Measurements from ENCODE around the gene KCTD19.

The KCTD19 gene

DNA sequence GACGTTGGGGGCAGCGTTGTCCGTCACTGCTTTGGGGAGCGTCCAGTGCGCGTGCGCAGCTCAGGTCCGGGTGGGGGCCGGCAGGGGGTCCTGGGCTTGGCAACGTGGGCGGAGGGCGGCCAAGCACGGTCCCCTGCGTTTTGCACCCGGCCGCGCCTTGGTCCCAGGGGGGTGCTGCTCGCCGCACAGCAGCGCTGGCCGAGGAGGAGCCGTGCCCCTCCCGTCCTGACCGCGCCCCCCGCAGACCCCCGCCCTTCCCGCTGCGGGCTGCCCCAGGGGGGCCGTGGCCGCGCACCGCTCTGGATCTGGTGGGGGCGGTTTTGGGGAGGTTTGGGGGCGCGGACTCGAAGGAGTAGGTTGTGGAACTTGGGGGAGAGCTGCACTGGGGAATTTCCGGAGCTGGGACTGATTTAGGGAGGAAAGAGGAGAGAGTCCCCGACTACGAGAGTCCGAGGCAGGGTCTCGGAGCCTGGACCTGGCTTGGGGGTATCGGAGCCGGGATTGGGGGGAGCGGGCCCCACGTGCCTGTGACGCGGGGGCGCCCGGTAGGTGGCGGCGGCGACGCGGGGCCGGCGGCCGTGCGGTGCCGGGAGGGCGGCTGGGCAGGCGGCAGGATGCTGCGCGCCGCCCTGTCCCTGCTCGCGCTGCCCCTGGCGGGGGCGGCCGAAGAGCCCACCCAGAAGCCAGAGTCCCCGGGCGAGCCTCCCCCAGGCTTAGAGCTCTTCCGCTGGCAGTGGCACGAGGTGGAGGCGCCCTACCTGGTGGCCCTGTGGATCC, 78.0 kb downstream of the KCTD19 start, which contains the start of gene SLC9A5:
TSS of gene SLC9A5 (plus strand) at position 579 of the 777 bp plus-strand sequence. CDS start at position 615, 36 bp downstream.
- H3K36me3 ChIP-seq (ENCODE audit: insufficient read depth, low read length): no peaks in the 10 kb centered on the region
- H3K4me3 ChIP-seq (ENCODE audit: low read depth, low read length): peak within 1 kb of the TSS; percentile 83
- peaks cover 34% of the 10 kb centered on the region for H3K4me1 ChIP-seq (ENCODE audit: control insufficient read depth, insufficient read depth, low read length, unreplicated experiment)
- H3K27ac ChIP-seq (ENCODE audit: low read depth, low read length): peak within 1 kb of the TSS; percentile 24
- no peaks in the 10 kb centered on the region for H3K27me3 ChIP-seq (ENCODE audit: insufficient read depth, low read length)
- H3K79me2 ChIP-seq (ENCODE audit: control insufficient read depth, insufficient read depth, low read length, unreplicated experiment): peaks cover 21% of the 10 kb centered on the region
- peak within 1 kb of the TSS; percentile 83 for H2AFZ ChIP-seq (ENCODE audit: low read length, unreplicated experiment)

DNA sequence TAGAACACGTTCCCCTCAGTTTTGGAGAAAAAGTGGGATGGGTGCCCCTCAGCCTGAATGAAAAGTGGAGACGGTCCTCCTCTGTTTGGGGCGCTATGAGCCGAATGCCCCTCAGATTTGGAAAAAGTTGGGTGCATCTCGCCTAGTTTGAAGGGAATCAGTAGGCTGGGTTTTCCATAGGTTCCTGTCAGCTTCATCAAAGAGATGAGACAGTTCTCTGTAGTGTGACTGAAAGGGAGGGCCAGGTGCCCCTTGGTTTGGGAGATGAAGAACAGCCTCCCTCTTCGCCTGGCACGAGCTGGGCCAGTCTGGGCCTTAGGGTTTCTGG, 78.5 kb downstream of the KCTD19 start:
- H3K79me2 ChIP-seq (ENCODE audit: control insufficient read depth, insufficient read depth, low read length, unreplicated experiment): peaks cover 25% of the 10 kb centered on the region
- no peaks in the 10 kb centered on the region for H3K27me3 ChIP-seq (ENCODE audit: insufficient read depth, low read length)
- H3K4me3 ChIP-seq (ENCODE audit: low read depth, low read length): peak overlapping the region; percentile 83
- peak overlapping the region; percentile 83 for H2AFZ ChIP-seq (ENCODE audit: low read length, unreplicated experiment)
- H3K27ac ChIP-seq (ENCODE audit: low read depth, low read length): peak overlapping the region; percentile 24; the same call in 1 of the 2 replicates
- H3K4me1 ChIP-seq (ENCODE audit: control insufficient read depth, insufficient read depth, low read length, unreplicated experiment): peaks cover 40% of the 10 kb centered on the region
- H3K36me3 ChIP-seq (ENCODE audit: insufficient read depth, low read length): no peaks in the 10 kb centered on the region

DNA sequence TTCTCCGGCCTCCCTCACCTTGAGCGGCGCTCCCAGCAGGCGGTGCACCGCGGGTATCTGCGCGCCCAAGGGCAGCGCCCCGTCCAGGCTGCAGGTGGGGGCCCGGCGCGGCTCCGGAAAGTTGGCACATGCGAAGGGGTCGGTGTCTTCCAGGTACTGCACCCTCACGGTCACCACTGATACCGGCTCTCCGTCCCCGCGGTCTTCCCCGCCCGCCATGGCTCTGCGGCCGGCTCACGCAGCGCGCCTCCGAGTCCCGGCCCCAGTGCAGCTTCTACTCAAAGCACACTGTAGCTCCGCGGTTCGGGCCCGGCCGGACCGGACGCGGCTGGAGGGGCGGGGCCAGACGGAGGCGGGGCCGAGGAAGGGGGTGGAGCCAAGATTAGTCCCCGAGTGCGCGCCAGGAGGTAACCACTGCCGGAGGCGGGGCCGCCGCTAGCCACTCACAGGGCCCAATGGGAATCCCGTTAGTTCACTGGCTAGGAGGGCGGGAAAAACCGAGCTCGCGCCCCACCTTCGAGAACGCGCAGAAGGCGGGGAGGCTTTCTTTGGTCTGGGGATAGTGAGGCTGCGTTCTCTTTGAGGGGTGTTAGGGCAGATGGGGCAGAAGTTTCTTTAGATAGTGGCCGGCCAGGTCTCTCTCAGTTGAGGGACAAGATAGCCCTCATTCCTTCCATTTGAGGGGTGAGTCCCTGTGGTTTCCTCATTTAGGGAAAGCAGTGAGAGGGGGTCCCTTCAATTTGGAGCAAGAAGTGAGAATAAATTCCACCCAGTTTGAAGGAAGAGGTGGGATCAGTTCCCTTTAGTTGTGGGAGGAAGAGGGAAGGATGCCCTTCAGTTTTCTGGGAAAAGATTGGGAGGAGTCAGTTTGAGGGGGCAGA, 79.1 kb downstream of the KCTD19 start, which contains the start of gene FHOD1:
TSS of gene FHOD1 (minus strand) at position 290 of the 881 bp plus-strand sequence. CDS start at position 219, 71 bp downstream.
- H3K79me2 ChIP-seq (ENCODE audit: control insufficient read depth, insufficient read depth, low read length, unreplicated experiment): peaks cover 29% of the 10 kb centered on the region
- H3K27me3 ChIP-seq (ENCODE audit: insufficient read depth, low read length): no peaks in the 10 kb centered on the region
- no peaks in the 10 kb centered on the region for H3K36me3 ChIP-seq (ENCODE audit: insufficient read depth, low read length)
- peak within 1 kb of the TSS; percentile 90 for H3K4me3 ChIP-seq (ENCODE audit: low read depth, low read length)
- peaks cover 44% of the 10 kb centered on the region for H3K4me1 ChIP-seq (ENCODE audit: control insufficient read depth, insufficient read depth, low read length, unreplicated experiment)
- H2AFZ ChIP-seq (ENCODE audit: low read length, unreplicated experiment): peak within 1 kb of the TSS; percentile 83
- H3K27ac ChIP-seq (ENCODE audit: low read depth, low read length): peak within 1 kb of the TSS; percentile 81

DNA sequence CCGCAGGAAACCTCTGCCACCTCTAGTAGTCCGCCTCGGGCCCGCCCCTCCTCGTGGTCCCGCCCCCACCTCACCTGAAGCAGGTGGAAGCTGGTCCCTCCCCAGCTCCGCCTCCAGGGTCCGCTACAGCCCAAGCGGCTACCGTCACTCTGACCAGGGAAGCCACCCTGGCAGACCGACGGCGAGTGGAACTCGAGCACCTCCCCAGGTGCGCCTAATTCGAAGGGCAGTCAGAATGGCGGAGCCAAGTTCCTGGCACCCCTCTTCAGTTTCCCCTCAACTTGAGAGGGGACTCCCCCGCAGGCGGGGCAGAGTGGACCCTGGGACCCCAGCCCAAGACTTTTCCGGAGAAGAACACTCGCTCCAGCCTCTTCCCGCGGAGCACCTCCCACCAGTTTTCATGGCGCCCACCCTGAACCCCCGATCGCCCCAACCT, 79.8 kb downstream of the KCTD19 start:
- peaks cover 50% of the 10 kb centered on the region for H3K4me1 ChIP-seq (ENCODE audit: control insufficient read depth, insufficient read depth, low read length, unreplicated experiment)
- peak overlapping the region; percentile 81 for H3K27ac ChIP-seq (ENCODE audit: low read depth, low read length)
- H3K79me2 ChIP-seq (ENCODE audit: control insufficient read depth, insufficient read depth, low read length, unreplicated experiment): peaks cover 35% of the 10 kb centered on the region
- no peak overlapping the region for H2AFZ ChIP-seq (ENCODE audit: low read length, unreplicated experiment)
- peak overlapping the region; percentile 90 for H3K4me3 ChIP-seq (ENCODE audit: low read depth, low read length)
- no peaks in the 10 kb centered on the region for H3K27me3 ChIP-seq (ENCODE audit: insufficient read depth, low read length)
- no peaks in the 10 kb centered on the region for H3K36me3 ChIP-seq (ENCODE audit: insufficient read depth, low read length)

DNA sequence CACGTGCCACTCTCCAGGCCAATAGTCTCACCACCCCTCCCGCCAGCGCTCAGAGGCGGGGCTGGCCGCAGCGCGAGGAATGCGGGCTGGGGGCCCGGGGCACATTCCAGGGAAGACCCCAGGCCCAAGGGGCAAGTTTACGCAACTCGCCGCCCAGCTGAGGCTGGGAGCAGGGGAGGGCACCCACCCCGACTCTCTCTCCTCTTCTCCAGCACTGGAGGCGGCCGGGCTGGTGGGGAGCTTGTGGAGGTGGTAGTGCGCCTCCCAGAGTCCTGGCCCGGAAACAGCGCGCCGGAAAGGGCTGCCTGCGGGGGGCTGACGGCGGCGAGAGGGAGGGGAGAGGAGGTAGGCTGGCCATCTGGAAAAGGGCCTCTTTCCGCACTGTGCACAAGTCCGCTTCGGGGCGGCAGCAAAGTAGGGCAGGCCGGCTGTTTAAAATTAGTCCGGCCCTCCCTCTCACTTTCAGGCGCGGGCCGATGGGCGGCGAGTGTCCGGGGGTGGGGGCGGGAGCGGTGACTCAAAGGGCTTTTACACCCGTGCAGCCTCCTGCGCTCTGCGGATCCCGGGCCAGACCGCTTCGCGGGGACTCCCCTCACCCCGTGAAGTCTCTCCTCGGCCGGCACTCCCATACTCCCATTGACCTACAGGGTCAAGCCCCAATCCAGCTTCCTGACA, 80.3 kb downstream of the KCTD19 start:
- H3K4me1 ChIP-seq (ENCODE audit: control insufficient read depth, insufficient read depth, low read length, unreplicated experiment): peaks cover 56% of the 10 kb centered on the region
- H3K79me2 ChIP-seq (ENCODE audit: control insufficient read depth, insufficient read depth, low read length, unreplicated experiment): peaks cover 36% of the 10 kb centered on the region
- peak overlapping the region; percentile 90 for H3K4me3 ChIP-seq (ENCODE audit: low read depth, low read length)
- H2AFZ ChIP-seq (ENCODE audit: low read length, unreplicated experiment): no peak overlapping the region
- H3K27me3 ChIP-seq (ENCODE audit: insufficient read depth, low read length): no peaks in the 10 kb centered on the region
- H3K36me3 ChIP-seq (ENCODE audit: insufficient read depth, low read length): no peaks in the 10 kb centered on the region
- peak overlapping the region; percentile 81 for H3K27ac ChIP-seq (ENCODE audit: low read depth, low read length)

DNA sequence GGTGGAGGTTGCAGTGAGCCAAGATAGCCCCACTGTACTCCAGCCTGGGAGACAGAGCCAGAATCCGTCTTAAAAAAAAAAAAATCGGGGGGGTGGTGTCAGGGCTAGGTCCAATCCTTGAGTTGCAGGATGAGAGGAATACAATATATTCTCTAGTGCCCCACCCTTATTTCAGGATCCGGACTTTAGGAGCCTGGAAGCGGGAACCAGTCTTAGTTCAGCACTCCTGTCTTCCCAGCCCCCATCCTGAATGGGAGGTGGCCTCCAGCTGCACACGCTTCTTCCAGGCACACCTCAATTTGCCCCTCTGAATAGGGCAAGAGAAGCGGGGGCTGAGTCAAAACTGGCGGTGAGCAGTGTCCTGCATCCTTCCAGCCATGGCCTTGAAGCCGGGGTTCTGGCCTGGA, 80.9 kb downstream of the KCTD19 start:
- Histone ChIP-seq H3K79me2 (ENCODE audit: control insufficient read depth, insufficient read depth, low read length, unreplicated experiment) (peaks cover 36% of the 10 kb centered on the region), H2AFZ (ENCODE audit: low read length, unreplicated experiment) (no peak overlapping the region), H3K4me1 (ENCODE audit: control insufficient read depth, insufficient read depth, low read length, unreplicated experiment) (peaks cover 61% of the 10 kb centered on the region), H3K27me3 (ENCODE audit: insufficient read depth, low read length) (no peaks in the 10 kb centered on the region), H3K4me3 (ENCODE audit: low read depth, low read length) (peak overlapping the region; percentile 90), H3K27ac (ENCODE audit: low read depth, low read length) (peak overlapping the region; percentile 81), H3K36me3 (ENCODE audit: insufficient read depth, low read length) (no peaks in the 10 kb centered on the region)

DNA sequence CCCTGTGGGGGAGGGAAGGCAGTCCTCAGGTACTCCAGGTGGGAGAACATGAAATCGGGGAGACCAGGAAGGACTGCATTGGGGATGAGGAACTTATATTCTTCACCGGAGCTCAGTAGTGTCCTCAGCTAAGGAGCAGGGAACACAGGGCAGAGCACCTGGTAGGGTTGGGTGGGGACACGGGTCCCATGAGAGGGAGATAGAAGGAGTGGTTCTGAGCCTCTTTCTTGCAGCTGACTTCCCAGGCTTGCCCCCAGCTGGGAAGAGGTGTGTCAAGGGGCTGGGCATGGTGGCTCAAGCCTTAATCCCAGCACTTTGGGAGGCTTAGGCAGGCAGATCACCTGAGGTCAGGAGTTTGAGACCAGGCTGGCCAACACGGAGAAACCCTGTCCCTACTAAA, 81.4 kb downstream of the KCTD19 start:
- H3K4me3 ChIP-seq (ENCODE audit: low read depth, low read length): peak overlapping the region; percentile 90
- H3K27ac ChIP-seq (ENCODE audit: low read depth, low read length): peak overlapping the region; percentile 81
- no peaks in the 10 kb centered on the region for H3K36me3 ChIP-seq (ENCODE audit: insufficient read depth, low read length)
- H3K4me1 ChIP-seq (ENCODE audit: control insufficient read depth, insufficient read depth, low read length, unreplicated experiment): peaks cover 62% of the 10 kb centered on the region
- peaks cover 36% of the 10 kb centered on the region for H3K79me2 ChIP-seq (ENCODE audit: control insufficient read depth, insufficient read depth, low read length, unreplicated experiment)
- H3K27me3 ChIP-seq (ENCODE audit: insufficient read depth, low read length): no peaks in the 10 kb centered on the region
- no peak overlapping the region for H2AFZ ChIP-seq (ENCODE audit: low read length, unreplicated experiment)

DNA sequence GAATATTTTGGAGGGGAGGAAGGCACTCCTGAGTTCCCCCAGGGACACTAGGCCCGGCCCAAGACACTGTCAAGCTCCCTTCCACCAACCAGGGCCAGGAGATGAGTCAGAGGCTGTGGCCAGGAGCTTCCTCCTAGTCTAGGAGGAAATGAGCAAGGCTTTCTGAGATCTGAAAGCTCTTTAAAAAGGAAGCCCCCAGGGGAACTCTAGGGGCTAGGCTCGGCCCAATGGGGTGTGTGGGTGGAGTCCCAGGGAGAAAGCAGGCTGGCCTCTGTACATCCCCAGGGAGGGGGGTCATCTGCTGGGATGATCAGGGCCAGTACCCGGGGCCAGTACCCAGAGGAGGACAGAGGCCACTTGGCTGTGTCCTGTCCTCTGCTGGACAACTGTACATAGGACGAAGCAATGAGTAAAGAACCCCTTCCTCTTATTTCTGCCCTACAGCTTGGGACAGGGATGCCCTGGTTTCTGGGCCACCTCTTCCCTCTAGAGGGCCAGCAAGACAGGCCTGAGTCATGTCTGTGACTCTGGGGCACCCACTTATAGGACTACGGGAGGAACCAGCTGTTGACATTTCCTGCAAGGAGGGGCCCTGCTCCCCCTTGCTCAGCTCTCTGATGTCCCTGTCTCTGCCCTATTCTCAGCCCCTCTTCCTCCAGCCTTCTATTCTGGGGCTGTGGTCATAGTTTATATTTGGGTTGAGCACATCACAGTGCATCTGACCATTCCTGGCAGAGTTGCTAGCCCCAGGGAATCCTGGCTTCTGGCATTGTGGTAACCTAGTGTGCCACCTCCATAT, 82.0 kb downstream of the KCTD19 start:
- Histone ChIP-seq H3K27ac (ENCODE audit: low read depth, low read length) (peak overlapping the region; percentile 81), H3K79me2 (ENCODE audit: control insufficient read depth, insufficient read depth, low read length, unreplicated experiment) (peaks cover 41% of the 10 kb centered on the region), H2AFZ (ENCODE audit: low read length, unreplicated experiment) (no peak overlapping the region), H3K4me1 (ENCODE audit: control insufficient read depth, insufficient read depth, low read length, unreplicated experiment) (peaks cover 62% of the 10 kb centered on the region), H3K27me3 (ENCODE audit: insufficient read depth, low read length) (no peaks in the 10 kb centered on the region), H3K36me3 (ENCODE audit: insufficient read depth, low read length) (no peaks in the 10 kb centered on the region), H3K4me3 (ENCODE audit: low read depth, low read length) (peak overlapping the region; percentile 90)

DNA sequence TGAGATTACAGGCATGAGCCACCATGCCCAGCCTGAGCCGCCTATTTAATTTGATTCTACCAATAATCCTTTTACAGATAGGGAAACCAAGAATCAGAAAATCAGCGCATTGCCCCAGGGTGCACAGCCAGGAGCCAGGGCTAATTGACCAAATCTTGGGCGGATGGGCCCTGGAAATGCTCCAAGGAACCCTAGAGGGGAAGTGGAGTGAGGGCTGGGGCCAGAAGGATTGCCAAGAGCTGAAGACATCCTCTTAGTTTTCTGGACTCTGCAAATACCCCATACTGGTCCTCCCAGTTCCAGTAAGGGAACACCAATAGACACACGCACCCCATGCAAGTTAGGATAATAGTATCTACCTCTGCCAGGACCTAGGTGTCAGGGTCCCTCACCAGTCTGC, 83.1 kb downstream of the KCTD19 start:
- Histone ChIP-seq H3K27ac (ENCODE audit: low read depth, low read length) (peak overlapping the region; percentile 81), H3K4me3 (ENCODE audit: low read depth, low read length) (peak overlapping the region; percentile 49), H3K36me3 (ENCODE audit: insufficient read depth, low read length) (peaks cover 2% of the 10 kb centered on the region; the same call in 1 of the 2 replicates), H2AFZ (ENCODE audit: low read length, unreplicated experiment) (no peak overlapping the region), H3K4me1 (ENCODE audit: control insufficient read depth, insufficient read depth, low read length, unreplicated experiment) (peaks cover 60% of the 10 kb centered on the region), H3K27me3 (ENCODE audit: insufficient read depth, low read length) (no peaks in the 10 kb centered on the region), H3K79me2 (ENCODE audit: control insufficient read depth, insufficient read depth, low read length, unreplicated experiment) (peaks cover 52% of the 10 kb centered on the region)
